Body of pancreas (tissue), 4 donors: Measurements from ENCODE around the gene PCYT2. TPM values are rescaled to one million over a fixed set of nuclear protein-coding genes. Genes with fewer than 3 reads are reported as not detected.

Source experiments
- ATAC-seq: fragments of 150-250 bp; one replicate; pipeline ENCODE4 v1.9.1; 2016
- DNase-seq, 4 donors: peaks; one replicate each; pipeline ENCODE4 v3.0.0-alpha.2; 2019
- H3K27ac ChIP-seq, 4 donors: fragments of 200-600 bp; sonication (generic); 1 replicate in 3 of 4; 2 replicates in 1 of 4; pipeline versions ENCODE4 v1.5.1 to v1.6.1; 2016 to 2019; ENCODE audit warnings: mild to moderate bottlenecking in 1 of 4, mixed read lengths in 1 of 4, moderate library complexity in 1 of 4
- H3K27me3 ChIP-seq, 2 donors: fragments of 200-600 bp; sonication (generic); one replicate each; pipeline ENCODE4 v1.6.0; 2016; ENCODE audit warnings: mild to moderate bottlenecking in 1 of 2
- H3K36me3 ChIP-seq, 2 donors: fragments of 200-600 bp; sonication (generic); replicated peaks in 1 of 2; 2 replicates each; pipeline ENCODE4 v1.5.1; 2016; ENCODE audit warnings: low read depth in 2 of 2; ENCODE audit not compliant: insufficient read depth in 1 of 2
- H3K4me1 ChIP-seq: fragments of 200-600 bp; sonication (generic); one replicate; pipeline ENCODE4 v1.6.0; 2016
- H3K4me3 ChIP-seq, 2 donors: fragments of 200-600 bp; sonication (generic); 1 replicate in 1 of 2; 2 replicates in 1 of 2; pipeline ENCODE4 v1.5.1; 2016 to 2019
- H3K9me3 ChIP-seq, 3 donors: fragments of 200-600 bp; sonication (generic); 1 replicate in 2 of 3; 2 replicates in 1 of 3; pipeline ENCODE4 v1.5.1; 2016
- CTCF ChIP-seq, 7 experiments: fragments of 450-650 bp in 4 of 7; fragments of 200-600 bp in 3 of 7; sonication (generic) in 3 of 7; IDR thresholded peaks; one replicate each; pipeline ENCODE4 v1.5.1; 2016 to 2019; ENCODE audit warnings: antibody characterized with exemption in 7 of 7
- POLR2A ChIP-seq, 3 donors: fragments of 450-650 bp; IDR thresholded peaks; one replicate each; pipeline ENCODE4 v1.6.1; 2016; ENCODE audit warnings: antibody characterized with exemption in 3 of 3, mild to moderate bottlenecking in 2 of 3
- WGBS, 2 donors: methylation state at CpG; one replicate each; pipeline ENCODE4 v1.1.5; 2017; 5-methylcytosine and 5-hydroxymethylcytosine counted together
- intact Hi-C: fragments of 100-400 bp; cut with DNase I; formaldehyde crosslinking; loops from one replicate; pipeline ENCODE4 v1.15.1; 2023
- total RNA-seq, 2 donors: library from RNA; depleted of rRNA; stranded (reverse); fragments of >200 nt; gene quantifications; one replicate each; pipeline ENCODE4 v1.1.0, GENCODE V29; 2016

Gene PCYT2
- total RNA-seq, 2 donors from 2014 or later = 13.0 to 25.1 TPM

DNA sequence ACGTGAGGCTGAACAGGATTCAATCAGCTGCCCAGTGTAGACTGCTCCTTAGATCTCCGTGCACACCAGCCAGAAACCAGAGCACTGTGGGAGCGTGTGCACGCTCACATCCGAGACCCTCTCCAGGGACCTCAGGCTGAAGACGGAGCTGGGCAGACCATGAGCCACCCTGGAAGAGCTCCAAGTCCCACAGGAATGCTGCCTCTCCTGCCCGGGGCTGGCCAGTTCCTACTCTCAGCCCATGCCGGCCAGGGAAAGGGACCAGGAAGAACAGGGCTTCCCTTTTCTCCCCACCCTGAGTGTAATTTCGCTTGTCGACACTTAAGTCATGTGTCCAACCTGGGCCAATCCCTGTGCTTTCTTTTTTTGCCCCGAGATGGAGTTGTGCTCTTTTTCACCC lies 26.7 kb downstream of the PCYT2 start:
- Histone ChIP-seq H3K27ac (no peak overlapping the region), H3K27me3 (no peaks in the 10 kb centered on the region), H3K4me1 (peaks cover under 1% of the 10 kb centered on the region), H3K4me3 (no peak overlapping the region), H3K36me3 (peaks cover 6 to 13% of the 10 kb centered on the region in 2 donors), H3K9me3 (no peaks in the 10 kb centered on the region)
- ATAC-seq (no peak), DNase-seq (no peak)
- 62 to 80% methylated on average over 6 to 11 of the region's 11 CpGs for WGBS, 2 donors
- intact Hi-C loops = no loop called here
- TF ChIP-seq POLR2A (IDR thresholded peaks at IDR 0.05) (no peak), CTCF (IDR thresholded peaks at IDR 0.05) (no peak)

DNA sequence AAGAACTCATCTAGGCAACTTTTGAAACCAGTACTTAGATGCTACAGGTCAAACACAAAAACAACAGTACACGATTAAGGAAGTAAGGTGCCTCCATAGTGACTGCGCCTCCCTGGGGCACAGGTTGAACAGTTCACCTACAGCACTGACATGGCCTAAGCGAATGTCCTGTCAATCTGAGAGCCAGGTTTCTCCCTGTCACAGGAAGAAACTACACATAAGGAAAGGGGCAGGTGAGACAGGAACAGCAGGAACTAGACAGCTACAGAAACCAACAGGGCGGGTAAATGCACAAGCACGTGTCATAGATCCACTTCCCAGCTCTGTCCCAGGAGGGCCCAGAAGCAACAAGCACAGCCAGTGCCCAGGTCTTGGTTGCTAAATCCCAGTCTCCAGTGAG lies 32.1 kb downstream of the PCYT2 start:
- Histone ChIP-seq H3K4me1 (no peaks in the 10 kb centered on the region), H3K27me3 (no peaks in the 10 kb centered on the region), H3K9me3 (no peaks in the 10 kb centered on the region), H3K36me3 (no peaks in the 10 kb centered on the region), H3K27ac (no peak overlapping the region), H3K4me3 (no peak overlapping the region)
- DNase-seq (no peak), ATAC-seq (no peak)
- 87 to 96% methylated on average over 5 of the region's 5 CpGs for WGBS, 2 donors
- TF ChIP-seq POLR2A (IDR thresholded peaks at IDR 0.05) = no peak
- TF ChIP-seq CTCF (IDR thresholded peaks at IDR 0.05) = no peak
- intact Hi-C loops = no loop called here

DNA sequence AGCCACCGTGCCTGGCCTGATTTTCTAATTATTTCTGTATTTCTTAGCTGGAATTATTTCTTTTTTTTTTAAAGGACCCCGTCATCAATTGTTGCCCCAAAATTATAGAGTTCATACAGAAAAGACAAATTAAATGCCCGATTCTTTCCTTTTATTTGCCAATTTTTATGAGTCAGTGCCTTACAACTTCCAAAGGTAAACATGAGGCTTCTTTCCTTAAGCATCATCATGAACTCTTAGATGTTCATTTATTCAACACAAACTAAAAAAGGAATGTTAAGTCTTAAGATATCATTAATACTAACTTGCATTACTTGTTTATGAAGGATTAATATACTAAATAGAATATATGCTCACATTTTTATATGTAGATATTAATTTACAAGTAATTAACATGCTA lies 32.9 kb downstream of the PCYT2 start:
- DNase-seq (no peak), ATAC-seq (no peak)
- WGBS, 2 donors = 92 to 93% methylated on average over 3 of the region's 3 CpGs
- no peak overlapping the region for H3K4me3 ChIP-seq
- H3K4me1 ChIP-seq = no peaks in the 10 kb centered on the region
- H3K27ac ChIP-seq = no peak overlapping the region
- intact Hi-C loops = no loop called here
- H3K36me3 ChIP-seq = no peaks in the 10 kb centered on the region
- H3K9me3 ChIP-seq = no peaks in the 10 kb centered on the region
- no peaks in the 10 kb centered on the region for H3K27me3 ChIP-seq
- no peak for TF ChIP-seq CTCF (IDR thresholded peaks at IDR 0.05)
- TF ChIP-seq POLR2A (IDR thresholded peaks at IDR 0.05) = no peak

GRCh38 chr17:81877569-81877968 lies 33.6 kb downstream of the PCYT2 start:
- Histone ChIP-seq H3K27ac (no peak overlapping the region), H3K36me3 (no peaks in the 10 kb centered on the region), H3K4me1 (peaks cover 6% of the 10 kb centered on the region), H3K4me3 (no peak overlapping the region), H3K9me3 (no peaks in the 10 kb centered on the region), H3K27me3 (no peaks in the 10 kb centered on the region)
- intact Hi-C loops = no loop called here
- no peak for DNase-seq
- no peak for ATAC-seq
- TF ChIP-seq CTCF (IDR thresholded peaks at IDR 0.05) (no peak), POLR2A (IDR thresholded peaks at IDR 0.05) (no peak)
- WGBS, 2 donors = 96 to 97% methylated on average over 4 to 5 of the region's 5 CpGs

- Histone ChIP-seq H3K27me3 (no peaks in the 10 kb centered on the region), H3K9me3 (no peaks in the 10 kb centered on the region), H3K4me3 (peak overlapping the region; percentile 42 to 77), H3K27ac (peak overlapping the region; percentile 95 to 99 (median 98)), H3K4me1 (peaks cover 49% of the 10 kb centered on the region), H3K36me3 (no peaks in the 10 kb centered on the region)
- peak; percentile 60 to 95 (median 78) for DNase-seq
- intact Hi-C loops = no loop called here
- TF ChIP-seq CTCF (IDR thresholded peaks at IDR 0.05) = peak in 4 of 7 experiments; percentile 13 to 52 (median 28)
- peak; percentile 81 to 92 (median 90) for TF ChIP-seq POLR2A (IDR thresholded peaks at IDR 0.05)
- 0% methylated on average over 3 to 80 of the region's 86 CpGs for WGBS, 2 donors
- peak; percentile 33 for ATAC-seq
Observed at GRCh38 chr17:81871387-81872230, 39.6 kb downstream of the PCYT2 start.
